H1 (cell line): ENCODE data around the gene PET100.

ENCODE experiments used
- NRF1 ChIP-seq: IDR thresholded peaks from 2 replicates; pipeline ENCODE4 v1.6.1; 2011; ENCODE audit warnings: mild to moderate bottlenecking, low read depth, low read length, improper control_type of control experiment
- TCF12 ChIP-seq: IDR thresholded peaks from 2 replicates; pipeline ENCODE4 v1.6.1; 2011; ENCODE audit warnings: low read depth, mild to moderate bottlenecking, low read length
- TF ChIP-seq, protein P1 (sequence below), 3 experiments: IDR thresholded peaks; 1 replicate in 2 of 3; 2 replicates in 1 of 3; pipeline versions ENCODE4 v1.5.1 to v1.6.1; 2011; ENCODE audit warnings: low read length in 3 of 3, mild to moderate bottlenecking in 3 of 3, inconsistent platforms in 2 of 3, low read depth in 1 of 3, moderate library complexity in 1 of 3; ENCODE audit not compliant: insufficient read depth in 1 of 3; ENCODE audit errors: control extremely low read depth in 1 of 3

DNA sequence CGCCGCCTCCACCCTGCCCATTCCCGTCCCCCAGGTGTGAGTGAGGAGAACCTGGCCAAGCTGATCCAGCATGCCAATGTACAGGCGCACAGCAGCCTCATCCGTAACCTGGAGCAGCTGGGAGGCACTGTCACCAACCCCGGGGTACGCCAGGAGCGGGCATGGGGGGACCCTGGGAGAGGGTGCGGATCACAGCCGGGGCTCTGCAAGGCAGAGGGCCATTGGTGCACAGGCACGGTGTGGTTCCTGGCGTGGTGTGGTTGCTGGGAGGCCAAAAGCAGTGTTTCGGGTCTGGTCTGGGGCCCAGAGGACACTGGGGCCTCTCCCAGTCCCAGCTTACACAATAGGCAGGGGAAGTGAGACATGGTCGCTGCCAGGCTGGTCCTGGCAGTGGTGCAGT is 15.6 kb downstream of the PET100 start:
- TF ChIP-seq, protein P1, sequence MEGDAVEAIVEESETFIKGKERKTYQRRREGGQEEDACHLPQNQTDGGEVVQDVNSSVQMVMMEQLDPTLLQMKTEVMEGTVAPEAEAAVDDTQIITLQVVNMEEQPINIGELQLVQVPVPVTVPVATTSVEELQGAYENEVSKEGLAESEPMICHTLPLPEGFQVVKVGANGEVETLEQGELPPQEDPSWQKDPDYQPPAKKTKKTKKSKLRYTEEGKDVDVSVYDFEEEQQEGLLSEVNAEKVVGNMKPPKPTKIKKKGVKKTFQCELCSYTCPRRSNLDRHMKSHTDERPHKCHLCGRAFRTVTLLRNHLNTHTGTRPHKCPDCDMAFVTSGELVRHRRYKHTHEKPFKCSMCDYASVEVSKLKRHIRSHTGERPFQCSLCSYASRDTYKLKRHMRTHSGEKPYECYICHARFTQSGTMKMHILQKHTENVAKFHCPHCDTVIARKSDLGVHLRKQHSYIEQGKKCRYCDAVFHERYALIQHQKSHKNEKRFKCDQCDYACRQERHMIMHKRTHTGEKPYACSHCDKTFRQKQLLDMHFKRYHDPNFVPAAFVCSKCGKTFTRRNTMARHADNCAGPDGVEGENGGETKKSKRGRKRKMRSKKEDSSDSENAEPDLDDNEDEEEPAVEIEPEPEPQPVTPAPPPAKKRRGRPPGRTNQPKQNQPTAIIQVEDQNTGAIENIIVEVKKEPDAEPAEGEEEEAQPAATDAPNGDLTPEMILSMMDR (IDR thresholded peaks at IDR 0.05; ENCODE audit: control extremely low read depth in 1 of 3, insufficient read depth in 1 of 3, low read depth in 1 of 3, low read length in 3 of 3), result no peak
- TF ChIP-seq TCF12, result no peak
- TF ChIP-seq NRF1, result no peak
